GM12878 (cell line): Measurements from ENCODE around the gene RNLS. TPM values are rescaled to one million over a fixed set of nuclear protein-coding genes. Genes with fewer than 3 reads are reported as not detected.
A peak's percentile ranks its signal among the peaks of the same experiment; 100 is the strongest.

Experiments
- ATAC-seq: fragments of 200-7000 bp; cut with Tn5 transposase; 3 replicates; pipeline ENCODE4 v1.9.1; 2020; ENCODE audit warnings: mild to moderate bottlenecking, moderate library complexity
- BruUV-seq: library from RNA; stranded (reverse); fragments of 400-500 nt; replicated peaks from 2 replicates; lab custom pipeline; 2021; lab: Mats Ljungman, UMichigan
- CTCF ChIA-PET: fragments of 300-600 bp; sonication (Branson Sonifier 250); formaldehyde crosslinking; extraction: SDS; loops from one replicate; lab custom pipeline; 2021; ENCODE audit warnings: inconsistent platforms; lab: Yijun Ruan, JAX
- POLR2A ChIA-PET: fragments of 350-600 bp; formaldehyde crosslinking; extraction: SDS; loops from one replicate; lab custom pipeline; 2021; ENCODE audit warnings: inconsistent platforms; lab: Charles Lee
- RAD21 ChIA-PET: fragments of 300-600 bp; sonication (Branson Sonifier 250); formaldehyde crosslinking; loops from one replicate; lab custom pipeline; 2023; ENCODE audit warnings: antibody characterized with exemption; ENCODE audit not compliant: unreplicated experiment; lab: Charles Lee
- SMC1A ChIA-PET: fragments of 300-600 bp; sonication (Branson Sonifier 250); formaldehyde crosslinking; loops from one replicate; lab custom pipeline; 2023; ENCODE audit not compliant: unreplicated experiment, uncharacterized antibody; lab: Charles Lee
- DNase-seq: peaks from one replicate; pipeline ENCODE4 v3.0.0-alpha.2; 2011; ENCODE audit warnings: low read depth, low spot score
- FAIRE-seq: peaks from 3 replicates; lab custom pipeline; 2011; peaks lifted over from hg19 to GRCh38; lab: Jason Lieb, UNC
- H2AFZ ChIP-seq: 2 replicates; pipeline ENCODE4 v1.6.0; 2011; ENCODE audit warnings: low read depth, low read length, control low read depth; ENCODE audit not compliant: control insufficient read depth
- H3K27ac ChIP-seq: 2 replicates; pipeline ENCODE4 v1.5.1; 2011; ENCODE audit warnings: control low read depth; ENCODE audit not compliant: control insufficient read depth, insufficient read depth
- H3K27me3 ChIP-seq, 2 experiments: replicated peaks in 1 of 2; 2 replicates each; pipeline versions ENCODE4 v1.6.0 to v1.6.1; 2011; ENCODE audit warnings: low read length in 1 of 2; ENCODE audit not compliant: control insufficient read depth in 2 of 2, insufficient read depth in 2 of 2
- H3K36me3 ChIP-seq, 2 experiments: 2 replicates each; pipeline ENCODE4 v1.5.1; 2011; ENCODE audit warnings: low read length in 1 of 2; ENCODE audit not compliant: control insufficient read depth in 2 of 2, insufficient read depth in 2 of 2
- H3K4me1 ChIP-seq: 2 replicates; pipeline ENCODE4 v1.6.1; 2011; ENCODE audit warnings: mild to moderate bottlenecking, low read length, moderate library complexity, mixed read lengths; ENCODE audit not compliant: control insufficient read depth, insufficient read depth
- H3K4me2 ChIP-seq: 2 replicates; pipeline ENCODE4 v1.6.0; 2011; ENCODE audit warnings: control low read depth; ENCODE audit not compliant: control insufficient read depth, insufficient read depth
- H3K4me3 ChIP-seq: fragments of 200-600 bp; sonication (generic); 2 replicates; pipeline ENCODE4 v1.5.1; 2016
- H3K79me2 ChIP-seq: 2 replicates; pipeline ENCODE4 v1.6.0; 2011; ENCODE audit warnings: low read length; ENCODE audit not compliant: control insufficient read depth, insufficient read depth
- H3K9ac ChIP-seq: 2 replicates; pipeline ENCODE4 v1.8.0; 2011; ENCODE audit warnings: low read length, control low read depth, mixed read lengths; ENCODE audit not compliant: control insufficient read depth, insufficient read depth
- H3K9me3 ChIP-seq: replicated peaks from 3 replicates; pipeline ENCODE4 v1.5.1; 2011; ENCODE audit warnings: mild to moderate bottlenecking, low read length; ENCODE audit not compliant: control insufficient read depth, insufficient read depth
- H4K20me1 ChIP-seq: 2 replicates; pipeline ENCODE4 v1.6.0; 2011; ENCODE audit not compliant: control insufficient read depth, insufficient read depth
- EED ChIP-seq: sonication (generic); IDR thresholded peaks from 2 replicates; pipeline ENCODE4 v1.6.1; 2016; ENCODE audit warnings: antibody characterized with exemption, low read depth
- ETV6 ChIP-seq, 2 experiments: fragments of 450-650 bp in 1 of 2; IDR thresholded peaks in 1 of 2; conservative IDR thresholded peaks in 1 of 2; 2 replicates each; pipeline ENCODE4 v1.6.1; 2014; ENCODE audit warnings: antibody characterized with exemption in 1 of 2, borderline replicate concordance in 1 of 2, low read depth in 1 of 2, mild to moderate bottlenecking in 1 of 2, moderate library complexity in 1 of 2
- IKZF1 ChIP-seq: fragments of 450-650 bp; conservative IDR thresholded peaks from 2 replicates; pipeline ENCODE4 v1.6.1; 2017; ENCODE audit warnings: antibody characterized with exemption, mild to moderate bottlenecking
- KDM1A ChIP-seq: fragments of 200-600 bp; sonication (generic); IDR thresholded peaks from 2 replicates; pipeline ENCODE4 v1.6.1; 2016; ENCODE audit warnings: borderline replicate concordance
- MXI1 ChIP-seq: fragments of 150-350 bp; IDR thresholded peaks from 2 replicates; pipeline ENCODE4 v1.6.1; 2011; ENCODE audit warnings: low read depth, mild to moderate bottlenecking, inconsistent platforms, low read length, improper control_type of control experiment
- PRDM15 ChIP-seq: fragments of 450-650 bp; formaldehyde crosslinking; IDR thresholded peaks from 2 replicates; pipeline ENCODE4 v1.4.0; 2020; ENCODE audit warnings: mild to moderate bottlenecking, moderate library complexity
- SIX5 ChIP-seq: IDR thresholded peaks from 2 replicates; pipeline ENCODE4 v1.6.1; 2011; ENCODE audit warnings: mild to moderate bottlenecking, low read depth, low read length, moderate library complexity; ENCODE audit not compliant: severe bottlenecking
- TAF1 ChIP-seq: IDR thresholded peaks from 2 replicates; pipeline ENCODE4 v1.6.1; 2011; ENCODE audit warnings: mild to moderate bottlenecking, low read depth, low read length, borderline replicate concordance
- TCF12 ChIP-seq: IDR thresholded peaks from 2 replicates; pipeline ENCODE4 v1.6.1; 2011; ENCODE audit warnings: low read depth, mild to moderate bottlenecking, low read length
- TCF7 ChIP-seq: IDR thresholded peaks from 2 replicates; pipeline ENCODE4 v1.6.1; 2014; ENCODE audit warnings: antibody characterized with exemption, borderline replicate concordance
- YY1 ChIP-seq: IDR thresholded peaks from 2 replicates; pipeline ENCODE4 v1.6.1; 2011; ENCODE audit warnings: low read depth, mild to moderate bottlenecking, low read length
- ZNF24 ChIP-seq: fragments of 450-650 bp; IDR thresholded peaks from 2 replicates; pipeline ENCODE4 v1.6.1; 2017; ENCODE audit warnings: antibody characterized with exemption, mild to moderate bottlenecking
- WGBS: methylation state at CpG from one replicate; pipeline ENCODE4 v1.1.6; 2016; ENCODE audit warnings: low lambda C conversion rate; ENCODE audit not compliant: insufficient replicate concordance, insufficient coverage; ENCODE audit errors: missing lambda C conversion rate; 5-methylcytosine and 5-hydroxymethylcytosine counted together
- in situ Hi-C: fragments of 300-500 bp; cut with MboI; formaldehyde crosslinking; loops from 9 replicates; pipeline ENCODE4 v1.14.3; 2018; ENCODE audit warnings: mixed read lengths
- intact Hi-C: fragments of 100-400 bp; cut with micrococcal nuclease; formaldehyde crosslinking; loops from one replicate; pipeline ENCODE4 v1.14.2; 2022; ENCODE audit not compliant: unreplicated experiment
- polyA plus RNA-seq, 11 experiments: library from polyadenylated mRNA; depleted of rRNA in 4 of 11; unstranded in 6 of 11; stranded (reverse) in 5 of 11; fragments of >200 nt; fragmentation: Nextera tagmentation in 4 of 11; fragmentation: Illumina TruSeq in 1 of 11; extraction: Ambion mirVana in 4 of 11; extraction: Trizol in 1 of 11; gene quantifications; 1 replicate in 1 of 11; 2 replicates in 10 of 11; pipeline versions ENCODE4 v1.2.1 to v1.2.3, GENCODE V29; 2011 to 2016; ENCODE audit warnings: inconsistent platforms in 2 of 11, missing spikeins in 2 of 11, low read depth in 1 of 11
- total RNA-seq, 4 experiments: library from RNA; depleted of rRNA in 3 of 4; stranded (reverse); fragments of >200 nt in 3 of 4; fragmentation: Illumina TruSeq in 1 of 4; extraction: Trizol in 1 of 4; gene quantifications; 2 replicates each; pipeline versions ENCODE4 v1.2.1 to v1.2.3, GENCODE V29; 2013 to 2021
- TF ChIP-seq, protein P1 (sequence below): IDR thresholded peaks from 2 replicates; pipeline ENCODE4 v1.6.1; 2012; ENCODE audit warnings: low read depth, low read length, improper control_type of control experiment
- TF ChIP-seq, protein P2 (sequence below): fragments of 450-650 bp; IDR thresholded peaks from 2 replicates; pipeline ENCODE4 v1.6.1; 2017; ENCODE audit warnings: low read depth, mild to moderate bottlenecking, moderate library complexity

Gene RNLS
- total and polyA plus RNA-seq, 10 of the 15 experiments (the other 5 are each of a cell fraction or from before 2014, with no cell fraction given) = 3.4 to 6.7 (median 4.6) TPM

- TF ChIP-seq PRDM15 (CRISPR knock-in tag) = no peak
- no peak for TF ChIP-seq YY1
- TF ChIP-seq ETV6 (conservative IDR thresholded peaks at IDR 0.05 in 1 of 2, IDR thresholded peaks at IDR 0.05 in 1 of 2; ENCODE audit: borderline replicate concordance in 1 of 2, low read depth in 1 of 2) = no peak
- no peak for TF ChIP-seq TAF1
- TF ChIP-seq TCF7 = no peak
- TF ChIP-seq, protein P1, sequence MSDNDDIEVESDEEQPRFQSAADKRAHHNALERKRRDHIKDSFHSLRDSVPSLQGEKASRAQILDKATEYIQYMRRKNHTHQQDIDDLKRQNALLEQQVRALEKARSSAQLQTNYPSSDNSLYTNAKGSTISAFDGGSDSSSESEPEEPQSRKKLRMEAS = no peak
- no peak for TF ChIP-seq ZNF24
These were observed 187.4 kb downstream of the RNLS start (continued) for GRCh38 chr10:88395677-88396076.

- SMC1A ChIA-PET = interaction anchor here (0.6 to 7.0 kb wide), 39 partner anchors 9 to 597 kb away, joined by 3 to 140 read pairs (median 4); partner anchors contain the start of genes KLLN and PTEN
- ATAC-seq (peak; percentile 95), FAIRE-seq (no peak), DNase-seq (peak; percentile 80)
- CTCF ChIA-PET = interaction anchor here (0.9 to 1.8 kb wide), 17 partner anchors 10 to 541 kb away, joined by 3 to 14 read pairs (median 5); partner anchors contain the start of genes KLLN and PTEN
- H3K27me3 ChIP-seq = no peaks in the 10 kb centered on the region
- WGBS = 0% methylated on average over 1 of the region's 1 CpG
- no peaks in the 10 kb centered on the region for H4K20me1 ChIP-seq
- intact Hi-C loops (no loop called here), in situ Hi-C loops (no loop called here)
- no peaks in the 10 kb centered on the region for H3K36me3 ChIP-seq
- H3K9ac ChIP-seq = peak overlapping the region; percentile 12
- BruUV-seq = no TSS peak
- H3K9me3 ChIP-seq = peaks cover 3% of the 10 kb centered on the region; the same call in 2 of the 3 replicates
- H3K27ac ChIP-seq = peak overlapping the region; percentile 82
- RAD21 ChIA-PET = interaction anchor here (0.6 to 2.0 kb wide), 22 partner anchors 10 to 573 kb away, joined by 3 to 24 read pairs (median 4); partner anchors contain the start of genes KLLN and PTEN
- H3K4me2 ChIP-seq = peak overlapping the region; percentile 42
- POLR2A ChIA-PET = interaction anchor here (1.1 to 1.6 kb wide), 4 partner anchors 17 to 574 kb away, joined by 3 to 6 read pairs (median 4); partner anchors contain the start of gene ATAD1
- H3K4me1 ChIP-seq = peaks cover 46% of the 10 kb centered on the region
- no peaks in the 10 kb centered on the region for H3K79me2 ChIP-seq
- H2AFZ ChIP-seq = peak overlapping the region; percentile 35
- H3K4me3 ChIP-seq = peak overlapping the region; percentile 28; the same call in 1 of the 2 replicates
- TF ChIP-seq, protein P2, sequence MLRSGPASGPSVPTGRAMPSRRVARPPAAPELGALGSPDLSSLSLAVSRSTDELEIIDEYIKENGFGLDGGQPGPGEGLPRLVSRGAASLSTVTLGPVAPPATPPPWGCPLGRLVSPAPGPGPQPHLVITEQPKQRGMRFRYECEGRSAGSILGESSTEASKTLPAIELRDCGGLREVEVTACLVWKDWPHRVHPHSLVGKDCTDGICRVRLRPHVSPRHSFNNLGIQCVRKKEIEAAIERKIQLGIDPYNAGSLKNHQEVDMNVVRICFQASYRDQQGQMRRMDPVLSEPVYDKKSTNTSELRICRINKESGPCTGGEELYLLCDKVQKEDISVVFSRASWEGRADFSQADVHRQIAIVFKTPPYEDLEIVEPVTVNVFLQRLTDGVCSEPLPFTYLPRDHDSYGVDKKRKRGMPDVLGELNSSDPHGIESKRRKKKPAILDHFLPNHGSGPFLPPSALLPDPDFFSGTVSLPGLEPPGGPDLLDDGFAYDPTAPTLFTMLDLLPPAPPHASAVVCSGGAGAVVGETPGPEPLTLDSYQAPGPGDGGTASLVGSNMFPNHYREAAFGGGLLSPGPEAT = peak; percentile 35; the same call in 1 of the 2 replicates
- TF ChIP-seq ETV6 (conservative IDR thresholded peaks at IDR 0.05 in 1 of 2, IDR thresholded peaks at IDR 0.05 in 1 of 2; ENCODE audit: borderline replicate concordance in 1 of 2, low read depth in 1 of 2) = peak in 1 of 2 experiments; percentile 83; a peak in 2 of 4 replicates
- no peak for TF ChIP-seq KDM1A
- peak; percentile 93 for TF ChIP-seq EED
- TF ChIP-seq MXI1 = no peak
- TF ChIP-seq TCF12 = 0 out of 2 replicates have a peak, but pooled peaks have one; percentile 40
- peak; percentile 67; the same call in 1 of the 2 replicates for TF ChIP-seq YY1
- no peak for TF ChIP-seq SIX5
- TF ChIP-seq IKZF1 = peak; percentile 67
These were observed 190.9 kb downstream of the RNLS start for GRCh38 chr10:88392222-88392621.
